Stimulated activated naive B cell treated with anti-CD40 and anti-IgM and Interleukin-4, amounts not matched to agents 10 μg/mL and 1 μg/mL and 100 μg/mL, for 72 hours (primary cell): ENCODE data around the gene GORASP2.

Source experiments
- ATAC-seq, 2 donors: fragments of 150-1000 bp; cut with Tn5 transposase; replicated peaks; 2 replicates each; pipeline ENCODE4 v1.10.0; 2021; ENCODE audit warnings: moderate library complexity in 1 of 2
- DNase-seq: peaks from one replicate; pipeline ENCODE4 v3.0.0; 2021
- H3K27ac Mint-ChIP-seq: one replicate; pipeline ENCODE4 v1.8.0; 2022; ENCODE audit warnings: mild to moderate bottlenecking, mixed read lengths
- H3K27me3 Mint-ChIP-seq, 2 donors: one replicate each; pipeline ENCODE4 v1.8.0; 2022; ENCODE audit warnings: mixed read lengths in 2 of 2
- H3K36me3 Mint-ChIP-seq, 2 donors: one replicate each; pipeline ENCODE4 v1.8.0; 2022; ENCODE audit warnings: mixed read lengths in 2 of 2, mild to moderate bottlenecking in 1 of 2
- H3K4me1 Mint-ChIP-seq, 2 donors: one replicate each; pipeline ENCODE4 v1.8.0; 2022; ENCODE audit warnings: mixed read lengths in 2 of 2, mild to moderate bottlenecking in 1 of 2
- H3K4me3 Mint-ChIP-seq, 2 donors: one replicate each; pipeline ENCODE4 v1.8.0; 2022; ENCODE audit warnings: mild to moderate bottlenecking in 2 of 2, mixed read lengths in 2 of 2, moderate library complexity in 1 of 2
- H3K9me3 Mint-ChIP-seq, 2 donors: one replicate each; pipeline ENCODE4 v1.8.0; 2022; ENCODE audit warnings: mixed read lengths in 2 of 2, mild to moderate bottlenecking in 1 of 2

The GORASP2 gene

GRCh38 chr2:170975127-170975942 is 46.3 kb downstream of the GORASP2 start:
- no peak for DNase-seq
- H3K27ac Mint-ChIP-seq, result no peak overlapping the region
- no peak overlapping the region for H3K4me3 Mint-ChIP-seq
- no peaks in the 10 kb centered on the region for H3K27me3 Mint-ChIP-seq
- ATAC-seq, result no peak
- H3K36me3 Mint-ChIP-seq, result no peaks in the 10 kb centered on the region
- no peaks in the 10 kb centered on the region for H3K9me3 Mint-ChIP-seq
- peaks cover 10 to 24% of the 10 kb centered on the region in 2 donors for H3K4me1 Mint-ChIP-seq

GRCh38 chr2:170975943-170976270 is 46.9 kb downstream of the GORASP2 start:
- H3K36me3 Mint-ChIP-seq, result no peaks in the 10 kb centered on the region
- peaks cover 10 to 24% of the 10 kb centered on the region in 2 donors for H3K4me1 Mint-ChIP-seq
- DNase-seq (no peak), ATAC-seq (no peak)
- H3K9me3 Mint-ChIP-seq, result no peaks in the 10 kb centered on the region
- no peak overlapping the region for H3K27ac Mint-ChIP-seq
- no peaks in the 10 kb centered on the region for H3K27me3 Mint-ChIP-seq
- H3K4me3 Mint-ChIP-seq, result no peak overlapping the region

DNA sequence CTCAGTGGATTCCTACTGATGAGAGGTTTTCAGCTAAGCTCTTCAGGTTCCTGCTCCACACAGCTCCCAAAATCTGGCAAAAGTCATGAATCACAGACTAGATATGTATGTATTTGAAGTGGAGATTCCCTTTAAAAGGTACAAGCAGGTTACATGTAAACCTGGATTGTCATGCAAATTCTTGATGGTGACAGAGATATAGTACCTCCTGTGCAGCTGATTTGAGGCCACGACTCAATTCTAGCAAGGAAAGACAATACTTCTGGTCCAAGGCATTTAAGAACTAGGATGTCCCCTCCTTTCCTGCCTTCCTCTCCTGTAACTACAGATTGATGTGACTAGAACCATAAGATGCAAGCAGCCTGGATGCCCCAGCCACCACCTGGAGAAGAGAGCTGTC is 55.0 kb downstream of the GORASP2 start:
- Mint-ChIP-seq H3K4me3 (no peak overlapping the region), H3K9me3 (no peaks in the 10 kb centered on the region), H3K36me3 (peaks cover 6 to 17% of the 10 kb centered on the region in 2 donors), H3K27ac (peak overlapping the region; percentile 59), H3K27me3 (no peaks in the 10 kb centered on the region), H3K4me1 (peaks cover 0 to 1% of the 10 kb centered on the region in 2 donors)
- no peak for DNase-seq
- no peak for ATAC-seq

- DNase-seq, result no peak
- Mint-ChIP-seq H3K27me3 (no peaks in the 10 kb centered on the region), H3K36me3 (peaks cover 6 to 23% of the 10 kb centered on the region in 2 donors)
Observed at GRCh38 chr2:170985407-170985806, 56.4 kb downstream of the GORASP2 start.

DNA sequence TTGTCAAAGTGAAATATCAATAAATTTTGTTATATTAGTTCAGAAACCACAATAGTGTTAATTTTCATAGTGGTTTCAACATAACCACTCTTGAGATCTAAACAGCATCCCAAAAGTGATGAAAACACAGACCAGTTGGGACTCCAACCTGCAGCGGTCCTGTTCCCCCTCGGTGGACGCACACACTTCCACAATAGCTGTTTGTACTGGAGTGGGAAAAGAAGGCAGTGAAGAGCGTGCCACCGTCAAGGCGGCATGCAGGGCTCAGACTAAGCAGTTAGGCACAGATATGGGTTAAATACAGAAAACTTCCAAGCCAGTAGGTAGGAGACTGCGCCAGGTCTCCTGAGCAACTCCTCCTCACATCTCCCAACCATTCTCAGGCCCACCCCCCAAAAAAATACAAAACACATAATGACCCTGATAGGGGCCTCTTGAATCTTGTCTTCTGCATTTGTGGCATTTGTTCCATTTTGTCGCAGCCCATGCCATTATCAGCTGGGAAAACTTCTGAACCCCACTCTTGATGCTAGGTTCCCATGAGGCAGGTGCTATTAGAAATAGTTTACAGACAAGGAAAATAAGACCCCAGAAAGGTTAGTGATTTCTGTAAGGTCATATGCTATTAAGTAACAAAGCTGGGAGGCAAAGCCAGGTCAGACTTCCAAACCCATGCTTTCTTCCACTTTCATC is 57.7 kb downstream of the GORASP2 start:
- Mint-ChIP-seq H3K4me3 (no peak overlapping the region), H3K9me3 (no peaks in the 10 kb centered on the region), H3K36me3 (peaks cover 9 to 32% of the 10 kb centered on the region in 2 donors), H3K27me3 (no peaks in the 10 kb centered on the region), H3K27ac (no peak overlapping the region), H3K4me1 (peaks cover 0 to 1% of the 10 kb centered on the region in 2 donors)
- DNase-seq (no peak), ATAC-seq (no peak)

More at GRCh38 chr2:170985407-170985806, 56.4 kb downstream of the GORASP2 start:
- Mint-ChIP-seq H3K27ac (no peak overlapping the region), H3K4me1 (peaks cover 0 to 1% of the 10 kb centered on the region in 2 donors), H3K9me3 (no peaks in the 10 kb centered on the region), H3K4me3 (no peak overlapping the region)
- no peak for ATAC-seq

DNA sequence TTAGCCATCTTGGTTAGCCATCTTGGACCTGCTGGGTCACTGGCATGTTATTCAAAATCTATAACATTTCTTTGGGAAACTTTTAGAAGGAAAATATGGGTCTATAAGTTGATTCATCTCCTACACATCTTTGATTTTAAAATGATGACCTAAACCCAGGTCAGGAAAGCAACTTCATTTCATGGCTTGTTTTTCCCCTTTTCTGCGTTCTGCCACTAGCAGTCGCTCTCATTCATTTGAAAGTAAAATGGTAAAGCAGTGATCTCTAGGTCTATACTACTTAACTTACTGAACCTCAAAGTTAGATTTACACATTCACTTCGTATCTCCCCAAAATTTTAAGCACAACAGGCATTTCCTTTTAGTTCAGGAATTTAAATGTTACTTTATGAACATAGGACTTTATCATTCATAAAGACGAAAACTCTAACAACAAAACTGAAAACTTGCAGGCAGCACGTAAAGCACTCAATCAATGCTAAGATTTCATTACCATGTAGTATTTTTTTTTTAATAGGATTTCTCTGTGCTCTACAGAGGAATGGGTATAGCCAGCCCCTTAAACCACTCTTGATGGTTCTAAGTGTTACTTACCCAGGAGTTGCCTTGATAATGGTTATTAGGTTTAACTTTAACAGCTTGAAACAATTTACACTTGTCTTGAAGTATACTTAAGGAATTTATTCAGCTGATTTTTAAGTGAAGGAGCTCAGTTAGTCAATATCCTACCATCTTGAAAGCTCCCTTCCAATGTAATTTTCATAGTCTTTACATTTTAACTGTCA is 62.5 kb downstream of the GORASP2 start:
- Mint-ChIP-seq H3K36me3 (peaks cover 13 to 44% of the 10 kb centered on the region in 2 donors), H3K4me3 (no peak overlapping the region), H3K27ac (no peak overlapping the region), H3K9me3 (no peaks in the 10 kb centered on the region), H3K4me1 (peaks cover 0 to 1% of the 10 kb centered on the region in 2 donors), H3K27me3 (no peaks in the 10 kb centered on the region)
- DNase-seq (no peak), ATAC-seq (no peak)

DNA sequence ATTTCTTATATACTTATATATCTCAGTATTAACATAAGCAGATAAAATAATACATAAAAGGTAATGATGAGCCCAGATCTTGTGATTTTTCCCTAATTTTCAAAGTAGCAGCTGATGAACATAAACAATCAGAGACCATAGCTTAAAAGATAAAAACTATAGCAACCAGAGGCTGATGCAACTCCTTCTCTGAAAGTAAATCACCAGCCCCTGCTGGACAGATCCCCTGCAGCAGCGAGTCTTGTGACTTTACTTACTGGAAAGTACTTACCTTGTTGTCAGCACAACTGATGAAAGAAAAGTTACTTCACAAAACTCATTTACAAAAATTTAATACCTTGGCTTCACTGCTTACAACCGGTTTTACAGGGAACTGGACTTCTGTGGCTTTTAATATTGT is 67.3 kb downstream of the GORASP2 start:
- Mint-ChIP-seq H3K9me3 (no peaks in the 10 kb centered on the region), H3K27me3 (no peaks in the 10 kb centered on the region), H3K36me3 (peaks cover 23 to 45% of the 10 kb centered on the region in 2 donors), H3K4me3 (no peak overlapping the region), H3K27ac (no peak overlapping the region), H3K4me1 (peaks cover 0 to 3% of the 10 kb centered on the region in 2 donors)
- ATAC-seq, result no peak
- no peak for DNase-seq

GRCh38 chr2:170997893-170998597 is 69.0 kb downstream of the GORASP2 start:
- no peak overlapping the region for H3K27ac Mint-ChIP-seq
- H3K4me3 Mint-ChIP-seq, result no peak overlapping the region
- no peak for ATAC-seq
- H3K9me3 Mint-ChIP-seq, result no peaks in the 10 kb centered on the region
- no peaks in the 10 kb centered on the region for H3K27me3 Mint-ChIP-seq
- DNase-seq, result no peak
- peaks cover 35 to 53% of the 10 kb centered on the region in 2 donors for H3K36me3 Mint-ChIP-seq
- peaks cover 0 to 3% of the 10 kb centered on the region in 2 donors for H3K4me1 Mint-ChIP-seq

GRCh38 chr2:170999654-171000053 is 70.6 kb downstream of the GORASP2 start:
- ATAC-seq, result no peak
- Mint-ChIP-seq H3K36me3 (peaks cover 33 to 54% of the 10 kb centered on the region in 2 donors), H3K4me1 (peaks cover 0 to 3% of the 10 kb centered on the region in 2 donors), H3K9me3 (no peaks in the 10 kb centered on the region), H3K27me3 (no peaks in the 10 kb centered on the region), H3K4me3 (no peak overlapping the region), H3K27ac (no peak overlapping the region)
- DNase-seq, result no peak

DNA sequence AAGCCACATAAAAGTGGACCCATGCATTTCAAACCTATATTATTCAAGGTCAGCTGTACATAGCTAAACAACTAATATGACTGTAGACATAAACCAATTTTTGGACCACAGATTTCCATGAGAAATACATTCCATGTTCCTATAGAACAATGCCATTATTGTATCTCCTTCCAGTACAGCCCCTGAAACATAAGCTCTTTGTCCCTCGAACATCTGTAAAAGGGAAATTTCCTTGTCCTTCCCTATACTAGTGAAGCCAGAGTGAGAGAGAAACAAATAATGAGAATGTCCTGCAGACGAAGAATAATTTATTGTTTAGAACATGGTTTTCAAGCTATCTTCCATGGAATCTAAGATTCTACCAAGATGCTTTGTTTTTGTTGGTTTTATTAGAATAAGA is 75.3 kb downstream of the GORASP2 start:
- DNase-seq (no peak), ATAC-seq (no peak)
- no peak overlapping the region for H3K4me3 Mint-ChIP-seq
- H3K36me3 Mint-ChIP-seq, result peaks cover 37 to 66% of the 10 kb centered on the region in 2 donors
- H3K27ac Mint-ChIP-seq, result no peak overlapping the region
- no peaks in the 10 kb centered on the region for H3K9me3 Mint-ChIP-seq
- H3K4me1 Mint-ChIP-seq, result no peaks in the 10 kb centered on the region
- no peaks in the 10 kb centered on the region for H3K27me3 Mint-ChIP-seq

GRCh38 chr2:171004833-171005232 is 75.8 kb downstream of the GORASP2 start:
- DNase-seq (no peak), ATAC-seq (no peak)
- no peaks in the 10 kb centered on the region for H3K9me3 Mint-ChIP-seq
- H3K27ac Mint-ChIP-seq, result no peak overlapping the region
- H3K27me3 Mint-ChIP-seq, result no peaks in the 10 kb centered on the region
- no peaks in the 10 kb centered on the region for H3K4me1 Mint-ChIP-seq
- H3K36me3 Mint-ChIP-seq, result peaks cover 37 to 68% of the 10 kb centered on the region in 2 donors
- H3K4me3 Mint-ChIP-seq, result no peak overlapping the region

DNA sequence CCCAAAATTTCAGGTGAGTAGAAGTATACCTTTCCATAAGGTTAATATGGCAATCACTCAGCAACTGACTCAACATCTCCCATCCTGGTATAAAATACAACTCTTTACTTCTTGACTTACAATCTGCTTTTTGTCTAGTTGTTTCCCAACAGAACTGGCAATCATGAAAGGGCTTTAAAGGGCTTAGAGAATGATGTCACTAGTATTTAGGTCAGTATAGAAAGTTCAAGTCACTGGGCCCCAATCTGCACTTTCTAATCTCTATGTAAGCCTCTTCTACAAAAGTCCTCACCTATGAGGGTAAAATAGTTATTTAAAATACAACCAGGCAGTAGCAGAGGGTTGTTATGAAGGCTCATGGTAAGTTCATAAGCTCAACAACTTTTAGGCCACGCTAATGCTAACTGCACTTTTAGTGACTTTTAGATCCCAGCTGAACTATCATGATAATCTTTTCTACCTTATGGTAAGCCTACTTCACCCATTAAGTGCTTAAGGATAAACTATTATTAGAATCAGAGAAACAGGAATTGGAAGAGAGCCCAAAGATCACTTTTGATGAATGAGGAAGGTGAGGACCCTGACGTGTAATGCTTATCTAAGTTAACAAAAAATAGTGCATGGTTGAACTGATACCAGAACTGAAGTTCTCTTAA is 79.6 kb downstream of the GORASP2 start:
- H3K9me3 Mint-ChIP-seq, result no peaks in the 10 kb centered on the region
- no peaks in the 10 kb centered on the region for H3K4me1 Mint-ChIP-seq
- no peak overlapping the region for H3K27ac Mint-ChIP-seq
- H3K36me3 Mint-ChIP-seq, result peaks cover 30 to 60% of the 10 kb centered on the region in 2 donors
- no peak overlapping the region for H3K4me3 Mint-ChIP-seq
- no peaks in the 10 kb centered on the region for H3K27me3 Mint-ChIP-seq
- DNase-seq (no peak), ATAC-seq (no peak)

GRCh38 chr2:171009386-171009785 is 80.3 kb downstream of the GORASP2 start:
- Mint-ChIP-seq H3K36me3 (peaks cover 34 to 60% of the 10 kb centered on the region in 2 donors), H3K9me3 (no peaks in the 10 kb centered on the region), H3K27me3 (no peaks in the 10 kb centered on the region), H3K27ac (peak overlapping the region; percentile 37), H3K4me1 (no peaks in the 10 kb centered on the region), H3K4me3 (no peak overlapping the region)
- ATAC-seq, result no peak
- DNase-seq, result no peak
